Vagina (tissue), 2 donors: ENCODE measurements around the gene VOPP1.

Experiments
- CTCF ChIP-seq, 3 experiments: fragments of 450-650 bp in 2 of 3; fragments of 200-600 bp in 1 of 3; sonication (generic) in 1 of 3; IDR thresholded peaks; one replicate each; pipeline ENCODE4 v1.5.1; 2017 to 2019; ENCODE audit warnings: antibody characterized with exemption in 3 of 3, mild to moderate bottlenecking in 2 of 3, moderate library complexity in 2 of 3
- POLR2AphosphoS5 ChIP-seq, 2 donors: sonication (generic); formaldehyde crosslinking; IDR thresholded peaks; one replicate each; pipeline ENCODE4 v1.9.0; 2017; ENCODE audit warnings: antibody characterized with exemption in 2 of 2, mild to moderate bottlenecking in 2 of 2, low read depth in 1 of 2; ENCODE audit not compliant: insufficient read depth in 1 of 2

GRCh38 chr7:55573234-55573900 is 1.1 kb upstream of the VOPP1 start:
- no peak for TF ChIP-seq POLR2AphosphoS5 (IDR thresholded peaks at IDR 0.05; ENCODE audit: insufficient read depth in 1 of 2, low read depth in 1 of 2)
- no peak for TF ChIP-seq CTCF (IDR thresholded peaks at IDR 0.05)
